ENCODE measurements around the gene PIK3CB. TPM values are rescaled to one million over a fixed set of nuclear protein-coding genes. Genes with fewer than 3 reads are reported as not detected.

The PIK3CB gene
- total RNA-seq, 1 experiment from 2014 or later: 35.6 TPM

GRCh38 chr3:138863776-138864113 is 29.0 kb upstream of the PIK3CB start:
- H3K27ac ChIP-seq (ENCODE audit: insufficient read length, low read depth, low read length): no peak overlapping the region
- H3K27ac Mint-ChIP-seq: peak overlapping the region; percentile 88 to 97 (median 95)

More at GRCh38 chr3:138863776-138864113, 29.0 kb upstream of the PIK3CB start:
- no peaks in the 10 kb centered on the region; the same call in 1 of the 2 replicates for H3K27me3 Mint-ChIP-seq (ENCODE audit: low read depth)
- H2AFZ ChIP-seq (ENCODE audit: low read length): no peak overlapping the region
- no peak overlapping the region for H4K91ac ChIP-seq (ENCODE audit: insufficient read length, low read depth, low read length)
- no peak overlapping the region for H2BK15ac ChIP-seq (ENCODE audit: low read depth, low read length)
- H3K9ac ChIP-seq (ENCODE audit: extremely low read depth, insufficient read length, low read length): no peak overlapping the region
- H3K79me1 ChIP-seq (ENCODE audit: insufficient read depth, low read depth, low read length, poor library complexity, severe bottlenecking): no peaks in the 10 kb centered on the region
- no peak overlapping the region for H3K56ac ChIP-seq (ENCODE audit: insufficient read length, low read depth, low read length)
- TF ChIP-seq, protein P1, sequence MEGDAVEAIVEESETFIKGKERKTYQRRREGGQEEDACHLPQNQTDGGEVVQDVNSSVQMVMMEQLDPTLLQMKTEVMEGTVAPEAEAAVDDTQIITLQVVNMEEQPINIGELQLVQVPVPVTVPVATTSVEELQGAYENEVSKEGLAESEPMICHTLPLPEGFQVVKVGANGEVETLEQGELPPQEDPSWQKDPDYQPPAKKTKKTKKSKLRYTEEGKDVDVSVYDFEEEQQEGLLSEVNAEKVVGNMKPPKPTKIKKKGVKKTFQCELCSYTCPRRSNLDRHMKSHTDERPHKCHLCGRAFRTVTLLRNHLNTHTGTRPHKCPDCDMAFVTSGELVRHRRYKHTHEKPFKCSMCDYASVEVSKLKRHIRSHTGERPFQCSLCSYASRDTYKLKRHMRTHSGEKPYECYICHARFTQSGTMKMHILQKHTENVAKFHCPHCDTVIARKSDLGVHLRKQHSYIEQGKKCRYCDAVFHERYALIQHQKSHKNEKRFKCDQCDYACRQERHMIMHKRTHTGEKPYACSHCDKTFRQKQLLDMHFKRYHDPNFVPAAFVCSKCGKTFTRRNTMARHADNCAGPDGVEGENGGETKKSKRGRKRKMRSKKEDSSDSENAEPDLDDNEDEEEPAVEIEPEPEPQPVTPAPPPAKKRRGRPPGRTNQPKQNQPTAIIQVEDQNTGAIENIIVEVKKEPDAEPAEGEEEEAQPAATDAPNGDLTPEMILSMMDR (conservative IDR thresholded peaks at IDR 0.05): no peak
- H3K9me3 ChIP-seq (ENCODE audit: control insufficient read depth, low read depth, low read length): no peaks in the 10 kb centered on the region
- no peak overlapping the region for H3K23ac ChIP-seq (ENCODE audit: insufficient read length, low read depth, low read length)
- peak overlapping the region; percentile 26; the same call in 1 of the 2 replicates for H3K14ac ChIP-seq (ENCODE audit: insufficient read depth, low read length)
- no peak overlapping the region for H3K4me2 ChIP-seq (ENCODE audit: insufficient read depth, insufficient read length, low read length)
- peaks cover 19% of the 10 kb centered on the region; the same call in 1 of the 2 replicates for H3K4me1 ChIP-seq (ENCODE audit: insufficient read depth, low read length)
- H3K23me2 ChIP-seq (ENCODE audit: insufficient read length, low read depth, low read length, poor library complexity, severe bottlenecking): peaks cover 5% of the 10 kb centered on the region
- H2BK120ac ChIP-seq (ENCODE audit: low read depth, low read length, poor library complexity, severe bottlenecking): no peak overlapping the region
- H3K79me2 ChIP-seq (ENCODE audit: insufficient read depth, low read length): no peaks in the 10 kb centered on the region
- no peaks in the 10 kb centered on the region for H4K20me1 ChIP-seq (ENCODE audit: control insufficient read depth, insufficient read depth, insufficient read length)
- H2BK20ac ChIP-seq (ENCODE audit: low read depth, low read length, poor library complexity, severe bottlenecking): no peak overlapping the region
- no peak overlapping the region for H4K8ac ChIP-seq (replicated peaks; ENCODE audit: insufficient read length, low read depth, low read length)
- no peaks in the 10 kb centered on the region for H3K9me3 Mint-ChIP-seq
- no peak for DNase-seq
- H3K36me3 Mint-ChIP-seq (ENCODE audit: insufficient read depth in 1 of 3, low read depth in 3 of 3): no peaks in the 10 kb centered on the region
- no peak overlapping the region for H3K4ac ChIP-seq (ENCODE audit: low read depth, low read length)
- no peak overlapping the region for H3K18ac ChIP-seq (ENCODE audit: insufficient read length, low read depth, low read length)
- H2AK5ac ChIP-seq (ENCODE audit: insufficient read length, low read length): no peak overlapping the region
- no peaks in the 10 kb centered on the region for H3K27me3 ChIP-seq (ENCODE audit: insufficient read depth, low read length)
- peak overlapping the region in 1 of 2 experiments; percentile 68; a peak in 3 of 5 replicates for H3K4me3 Mint-ChIP-seq
- H4K5ac ChIP-seq (ENCODE audit: insufficient read length, low read depth, low read length): no peak overlapping the region
- no peak overlapping the region for H2BK5ac ChIP-seq (ENCODE audit: insufficient read length, low read length)
- no CpG with 5 or more reads among the region's 4 CpGs for WGBS (ENCODE audit: extremely low coverage, insufficient read length, low lambda C conversion rate)
- H2BK12ac ChIP-seq (ENCODE audit: insufficient read length, low read depth, low read length): no peak overlapping the region
- H3K4me1 Mint-ChIP-seq: peaks cover 31 to 34% of the 10 kb centered on the region in 2 experiments
- H3T11ph ChIP-seq (ENCODE audit: low read length): no peak overlapping the region
